ENCODE data around the gene TFAM.

TFAM gene

DNA sequence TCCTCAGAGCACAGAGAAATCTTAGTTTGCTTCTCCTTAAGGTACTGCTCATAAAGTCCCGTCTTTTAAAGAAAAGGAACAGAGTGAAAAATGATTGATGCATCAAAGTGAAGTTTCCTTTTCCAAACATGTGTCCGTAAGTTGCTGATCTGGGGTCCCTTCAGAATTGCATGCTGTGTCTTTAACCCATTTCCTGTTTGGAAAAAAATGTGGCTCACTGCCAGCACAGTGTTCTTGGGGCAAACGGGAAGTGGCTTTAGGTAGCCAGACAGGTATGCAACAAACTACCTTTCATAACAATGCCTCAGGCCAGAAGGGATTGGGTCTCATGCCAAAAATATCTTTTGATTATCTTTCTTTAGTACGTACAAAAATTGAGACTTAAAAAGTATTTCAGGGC, 50.9 kb downstream of the TFAM start:
- DNase-seq = no peak

DNA sequence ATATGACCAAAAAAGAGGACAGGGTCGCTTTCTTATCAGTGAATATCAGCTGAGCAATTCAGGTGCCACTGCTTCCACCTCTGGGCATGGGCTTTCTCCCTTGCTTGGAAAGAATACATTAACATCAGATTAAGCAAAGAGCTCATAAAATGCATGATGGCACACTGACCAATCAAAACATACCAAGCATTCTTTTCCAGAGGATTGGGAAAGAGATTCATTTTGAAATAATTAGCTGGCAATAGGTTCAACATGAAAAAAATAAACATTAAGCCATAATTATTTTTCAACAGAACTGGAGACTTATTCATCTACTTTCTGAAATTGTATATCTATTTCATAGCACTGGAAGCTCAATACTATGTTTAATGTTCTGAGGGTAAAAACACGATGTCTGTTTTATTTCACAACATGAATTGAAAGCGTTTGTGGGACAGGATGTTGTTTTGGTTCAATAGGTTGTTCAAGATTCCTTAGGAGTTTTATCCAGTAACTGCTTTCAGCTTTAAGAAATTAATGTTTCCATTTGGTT, 53.2 kb downstream of the TFAM start:
- no peak for DNase-seq

DNA sequence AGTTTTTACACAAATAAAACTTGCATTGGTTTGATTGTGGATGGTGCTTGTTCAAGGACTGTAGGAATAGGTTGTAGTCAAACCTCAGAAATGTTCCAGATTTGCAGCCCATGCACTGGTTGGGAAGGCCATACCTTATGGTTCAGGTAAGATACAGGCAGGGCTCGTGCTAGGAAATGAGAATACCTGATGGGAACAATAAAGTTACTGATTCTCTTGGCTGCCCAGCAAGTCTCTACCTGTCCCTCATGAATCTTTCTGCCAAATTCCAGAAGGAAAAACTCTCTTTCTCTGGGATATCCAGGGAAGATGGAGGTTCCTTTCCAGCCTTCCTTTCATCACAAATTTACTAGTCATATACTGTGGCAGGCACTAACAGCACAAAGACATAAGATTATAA, 53.8 kb downstream of the TFAM start:
- DNase-seq = no peak

DNA sequence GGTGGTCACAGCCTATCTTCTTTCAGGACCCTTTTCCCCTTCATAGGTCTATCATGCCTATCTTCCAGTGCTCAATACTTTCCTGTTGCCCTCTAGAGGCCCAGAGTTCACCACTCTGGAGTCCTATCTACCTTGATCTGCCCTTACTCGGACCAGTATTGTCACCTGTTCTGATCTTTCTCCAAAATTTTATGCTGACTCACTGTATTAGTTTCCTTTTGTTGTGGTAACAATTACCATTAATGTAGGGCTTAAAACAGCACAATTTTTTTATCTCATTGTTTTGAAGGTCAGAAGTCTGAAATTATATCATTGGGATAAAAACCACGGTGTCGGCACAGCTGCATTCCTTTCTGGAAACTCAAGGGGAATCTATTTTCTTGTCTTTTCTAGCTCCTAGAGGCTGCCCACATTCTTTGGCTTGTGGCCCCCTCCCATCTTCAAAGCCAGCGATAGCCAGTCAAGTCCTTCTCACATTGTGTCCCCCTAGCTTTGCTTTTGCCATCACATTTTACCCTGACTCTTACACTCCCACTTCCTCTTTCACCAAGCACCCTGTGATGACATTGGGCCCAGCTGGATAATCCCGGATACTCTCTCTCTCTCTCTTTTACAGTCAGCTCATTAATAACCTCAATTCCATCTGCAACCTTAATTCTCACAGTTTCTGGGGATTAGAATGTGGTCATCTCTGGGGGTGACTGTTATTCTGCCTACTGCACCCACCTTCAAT, 54.6 kb downstream of the TFAM start:
- DNase-seq = no peak

DNA sequence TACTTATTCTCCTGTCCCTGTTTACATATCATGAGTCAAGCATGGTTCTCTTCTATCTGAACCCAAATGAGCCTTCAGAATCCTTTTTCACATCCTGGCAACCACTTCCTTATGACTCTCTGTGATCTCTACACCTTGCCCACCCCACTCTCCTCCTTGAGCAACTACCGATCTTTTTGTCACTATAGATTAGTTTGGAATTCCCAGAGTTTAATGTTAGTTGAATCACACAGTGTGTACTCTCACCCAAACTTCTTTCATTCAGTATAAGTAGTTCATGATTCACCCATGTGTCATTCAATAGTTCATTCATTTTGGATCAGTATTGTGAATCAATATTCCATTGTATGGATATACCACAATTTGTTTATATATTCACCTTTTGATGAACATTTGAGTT, 55.3 kb downstream of the TFAM start:
- DNase-seq = no peak

DNA sequence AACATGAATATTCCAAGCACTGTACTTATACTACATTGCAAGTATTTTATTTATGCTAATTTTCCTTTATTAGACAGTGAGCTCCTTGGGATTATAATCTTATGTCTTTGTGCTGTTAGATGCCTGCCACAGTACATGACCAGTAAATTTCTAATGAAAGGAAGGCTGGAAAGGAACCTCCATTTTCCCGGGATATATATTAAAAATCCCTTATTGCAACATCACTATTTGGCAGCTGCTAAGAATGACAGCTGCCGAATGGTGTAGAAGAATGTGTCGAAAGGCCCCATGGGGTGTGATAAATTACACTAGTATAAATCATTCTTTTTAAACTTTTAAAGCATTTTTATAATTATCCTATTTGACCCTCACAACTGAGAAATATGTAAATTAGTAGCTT, 59.1 kb downstream of the TFAM start:
- DNase-seq = no peak

DNA sequence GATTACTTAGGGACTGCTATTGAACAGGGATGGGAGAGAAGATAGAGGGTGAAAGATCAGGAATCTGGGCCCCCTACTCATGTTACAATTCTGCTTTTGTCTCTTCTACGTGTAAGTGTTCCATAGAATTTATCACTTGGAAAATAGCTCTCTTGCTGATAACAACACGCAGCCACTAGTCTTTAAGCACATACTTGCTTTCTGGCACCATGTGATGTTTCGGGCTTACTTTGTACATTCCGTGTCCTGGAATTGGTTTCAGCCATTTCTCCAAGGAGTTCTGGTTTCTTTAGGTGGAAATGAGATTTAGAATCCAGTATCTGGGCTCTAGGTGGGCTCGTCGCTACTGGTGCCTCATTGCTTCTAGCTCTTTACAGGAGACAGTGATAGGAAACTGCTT, 59.7 kb downstream of the TFAM start:
- no peak for DNase-seq

DNA sequence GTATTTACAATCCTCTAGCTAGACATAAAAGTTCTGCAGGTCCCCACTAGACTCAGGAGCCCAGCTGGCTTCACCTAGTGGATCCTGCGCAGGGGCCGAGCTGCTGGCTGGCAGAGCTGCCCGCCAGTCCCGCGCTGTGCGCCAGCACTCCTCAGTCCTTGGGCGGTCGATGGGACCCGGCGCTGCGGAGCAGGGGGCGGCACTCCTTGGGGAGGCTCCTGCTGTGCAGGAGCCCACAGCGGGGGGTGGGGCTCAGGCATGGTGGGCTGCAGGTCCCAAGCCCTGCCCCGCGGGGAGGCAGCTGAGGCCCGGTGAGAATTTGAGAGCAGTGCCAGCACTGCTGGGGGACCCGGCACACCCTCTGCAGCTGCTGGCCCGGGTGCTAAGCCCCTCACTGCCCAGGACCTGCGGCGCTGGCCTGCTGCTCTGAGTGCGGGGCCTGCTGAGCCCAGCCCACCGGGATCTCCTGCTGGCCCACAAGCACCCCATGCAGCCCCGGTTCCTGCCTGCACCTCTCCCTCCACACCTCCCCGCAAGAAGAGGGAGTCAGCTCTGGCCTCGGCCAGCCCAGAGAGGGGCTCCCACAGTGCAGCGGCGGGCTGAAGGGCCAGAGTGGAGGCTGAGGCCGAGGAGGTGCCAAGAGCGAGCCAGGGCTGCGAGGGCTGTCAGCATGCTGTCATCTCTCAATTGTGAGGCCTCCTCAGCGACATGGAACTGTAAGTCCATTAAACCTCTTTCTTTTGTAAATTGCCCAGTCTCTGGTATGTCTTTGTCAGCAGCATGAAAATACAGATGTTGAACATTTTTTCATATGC, 63.1 kb downstream of the TFAM start:
- DNase-seq = no peak
